ENCODE measurements around the gene HBM.
"Not testable (repeated sequence)": the region's sequence is repeated elsewhere in the genome, so short reads cannot be mapped to it uniquely, and the experiment has no call there.

The HBM gene

GRCh38 chr16:164827-165538 is 795 bp upstream of the HBM start:
- Histone ChIP-seq H3K9me3 (no peaks in the 10 kb centered on the region), H3K4me3 (ENCODE audit: low read depth in 1 of 2, low read length in 1 of 2) (no peak overlapping the region), H3K4me1 (ENCODE audit: control insufficient read depth in 1 of 2, insufficient read depth in 1 of 2, low read depth in 1 of 2, low read length in 1 of 2) (peaks cover 5 to 6% of the 10 kb centered on the region in 2 experiments), H3K27ac (no peak overlapping the region), H3K27me3 (peaks cover 88% of the 10 kb centered on the region), H3K36me3 (no peaks in the 10 kb centered on the region)
- no peak for TF ChIP-seq CTCF (IDR thresholded peaks at IDR 0.05)

GRCh38 chr16:166375-167121 is 770 bp downstream of the HBM start:
- Histone ChIP-seq H3K27ac (no peak overlapping the region), H3K36me3 (no peaks in the 10 kb centered on the region), H3K4me3 (ENCODE audit: low read depth in 1 of 2, low read length in 1 of 2) (no peak overlapping the region), H3K4me1 (ENCODE audit: control insufficient read depth in 1 of 2, insufficient read depth in 1 of 2, low read depth in 1 of 2, low read length in 1 of 2) (peaks cover 5 to 6% of the 10 kb centered on the region in 2 experiments), H3K27me3 (peaks cover 90% of the 10 kb centered on the region), H3K9me3 (no peaks in the 10 kb centered on the region)
- no peak for TF ChIP-seq CTCF (IDR thresholded peaks at IDR 0.05)

- Histone ChIP-seq H3K4me1 (ENCODE audit: control insufficient read depth in 1 of 2, insufficient read depth in 1 of 2, low read depth in 1 of 2, low read length in 1 of 2) (peaks cover 5 to 6% of the 10 kb centered on the region in 2 experiments), H3K36me3 (no peaks in the 10 kb centered on the region), H3K4me3 (ENCODE audit: low read depth in 1 of 2, low read length in 1 of 2) (no peak overlapping the region), H3K27ac (no peak overlapping the region), H3K27me3 (peaks cover 90% of the 10 kb centered on the region), H3K9me3 (no peaks in the 10 kb centered on the region)
- TF ChIP-seq CTCF (IDR thresholded peaks at IDR 0.05): no peak
Observed at GRCh38 chr16:167122-167690, 1.4 kb downstream of the HBM start.

DNA sequence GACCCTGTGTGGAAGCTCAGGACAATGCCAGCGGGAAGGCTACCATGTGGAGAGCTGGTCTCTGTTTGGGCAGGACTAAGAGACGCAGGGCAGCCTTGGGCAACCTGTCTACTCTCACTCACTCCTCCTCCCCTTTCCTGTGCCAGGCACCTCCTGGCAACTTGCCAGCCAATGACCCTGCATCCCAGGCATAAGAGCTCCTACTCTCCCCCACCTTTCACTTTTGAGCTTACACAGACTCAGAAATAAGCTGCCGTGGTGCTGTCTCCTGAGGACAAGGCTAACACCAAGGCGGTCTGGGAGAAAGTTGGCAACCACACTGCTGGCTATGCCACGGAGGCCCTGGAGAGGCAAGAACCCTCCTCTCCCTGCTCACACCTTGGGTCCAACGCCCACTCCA is 2.6 kb downstream of the HBM start:
- Histone ChIP-seq H3K4me1 (ENCODE audit: control insufficient read depth in 1 of 2, insufficient read depth in 1 of 2, low read depth in 1 of 2, low read length in 1 of 2) (peaks cover 5 to 6% of the 10 kb centered on the region in 2 experiments), H3K9me3 (no peaks in the 10 kb centered on the region), H3K27ac (no peak overlapping the region), H3K4me3 (ENCODE audit: low read depth in 1 of 2, low read length in 1 of 2) (no peak overlapping the region), H3K27me3 (peaks cover 82% of the 10 kb centered on the region), H3K36me3 (no peaks in the 10 kb centered on the region)
- TF ChIP-seq CTCF (IDR thresholded peaks at IDR 0.05): no peak

- H3K27ac ChIP-seq: no peak overlapping the region
- no peak overlapping the region for H3K4me3 ChIP-seq (ENCODE audit: low read depth in 1 of 2, low read length in 1 of 2)
- peaks cover 84% of the 10 kb centered on the region for H3K27me3 ChIP-seq
Observed at GRCh38 chr16:169014-169413, 3.2 kb downstream of the HBM start.

GRCh38 chr16:170088-170507 is 4.3 kb downstream of the HBM start:
- peaks cover 92% of the 10 kb centered on the region for H3K27me3 ChIP-seq
- H3K4me1 ChIP-seq (ENCODE audit: control insufficient read depth in 1 of 2, insufficient read depth in 1 of 2, low read depth in 1 of 2, low read length in 1 of 2); H3K4me3 ChIP-seq (ENCODE audit: low read depth in 1 of 2, low read length in 1 of 2); H3K27ac ChIP-seq; H3K36me3 ChIP-seq; H3K9me3 ChIP-seq: not testable (repeated sequence)

More at GRCh38 chr16:169014-169413, 3.2 kb downstream of the HBM start:
- H3K4me1 ChIP-seq (ENCODE audit: control insufficient read depth in 1 of 2, insufficient read depth in 1 of 2, low read depth in 1 of 2, low read length in 1 of 2): peaks cover 5 to 6% of the 10 kb centered on the region in 2 experiments
- no peak for TF ChIP-seq CTCF (IDR thresholded peaks at IDR 0.05)
- no peaks in the 10 kb centered on the region for H3K36me3 ChIP-seq
- no peaks in the 10 kb centered on the region for H3K9me3 ChIP-seq
